HepG2 (cell line): ENCODE measurements around the gene PLXNA3. TPM values are rescaled to one million over a fixed set of nuclear protein-coding genes. Genes with fewer than 3 reads are reported as not detected.

Experiments
- ARID5B ChIP-seq: IDR thresholded peaks from 2 replicates; pipeline ENCODE4 v1.4.0; 2020; ENCODE audit warnings: mild to moderate bottlenecking, missing genetic modification reagents
- CBFB ChIP-seq: sonication (generic); formaldehyde crosslinking; IDR thresholded peaks from 2 replicates; pipeline ENCODE4 v1.4.0; 2020; ENCODE audit warnings: missing genetic modification reagents
- FOSL1 ChIP-seq: sonication (generic); formaldehyde crosslinking; IDR thresholded peaks from 2 replicates; pipeline ENCODE4 v1.9.0; 2021; ENCODE audit warnings: missing genetic modification reagents, borderline replicate concordance
- IRF2 ChIP-seq: IDR thresholded peaks from 2 replicates; pipeline ENCODE4 v1.6.1; 2018; ENCODE audit warnings: missing genetic modification reagents, missing compliant biosample characterization
- ISL2 ChIP-seq: sonication (generic); formaldehyde crosslinking; IDR thresholded peaks from 2 replicates; pipeline ENCODE4 v1.5.0; 2020; ENCODE audit warnings: missing genetic modification reagents
- PATZ1 ChIP-seq: sonication (generic); formaldehyde crosslinking; IDR thresholded peaks from 2 replicates; pipeline ENCODE4 v1.4.0; 2020; ENCODE audit warnings: missing genetic modification reagents
- POGK ChIP-seq: sonication (generic); formaldehyde crosslinking; conservative IDR thresholded peaks from 2 replicates; pipeline ENCODE4 v1.8.0; 2022; ENCODE audit warnings: mild to moderate bottlenecking, moderate library complexity, missing genetic modification reagents
- POLR2A ChIP-seq, 2 experiments: IDR thresholded peaks; 2 replicates each; pipeline ENCODE4 v1.6.1; 2011; ENCODE audit warnings: low read depth in 2 of 2, low read length in 2 of 2, mild to moderate bottlenecking in 1 of 2, moderate library complexity in 1 of 2; ENCODE audit not compliant: insufficient read depth in 1 of 2
- POLR2G ChIP-seq: fragments of 200-400 bp; formaldehyde crosslinking; IDR thresholded peaks from 2 replicates; pipeline ENCODE4 v1.6.1; 2018; ENCODE audit warnings: mild to moderate bottlenecking, low read depth, low read length, moderate library complexity
- REXO4 ChIP-seq: sonication (generic); formaldehyde crosslinking; IDR thresholded peaks from 2 replicates; pipeline ENCODE4 v1.8.0; 2022; ENCODE audit warnings: missing genetic modification reagents, mild to moderate bottlenecking, borderline replicate concordance
- SOX13 ChIP-seq, 3 experiments: fragments of 450-650 bp in 1 of 3; sonication (generic) in 1 of 3; formaldehyde crosslinking in 1 of 3; IDR thresholded peaks in 2 of 3; conservative IDR thresholded peaks in 1 of 3; 2 replicates each; pipeline versions ENCODE4 v1.5.0 to v1.6.1; 2016 to 2020; ENCODE audit warnings: antibody characterized with exemption in 1 of 3, mild to moderate bottlenecking in 1 of 3, missing compliant biosample characterization in 1 of 3, missing genetic modification reagents in 1 of 3, moderate library complexity in 1 of 3
- SP5 ChIP-seq: IDR thresholded peaks from 2 replicates; pipeline ENCODE4 v1.6.1; 2016; ENCODE audit warnings: low read depth, borderline replicate concordance
- UBTF ChIP-seq: sonication (generic); formaldehyde crosslinking; IDR thresholded peaks from 2 replicates; pipeline ENCODE4 v1.4.0; 2020; ENCODE audit warnings: mild to moderate bottlenecking, missing genetic modification reagents
- ZNF18 ChIP-seq: sonication (generic); formaldehyde crosslinking; IDR thresholded peaks from 2 replicates; pipeline ENCODE4 v1.8.0; 2022; ENCODE audit warnings: mild to moderate bottlenecking, missing genetic modification reagents; ENCODE audit not compliant: insufficient replicate concordance
- ZNF501 ChIP-seq: sonication (generic); formaldehyde crosslinking; IDR thresholded peaks from 2 replicates; pipeline ENCODE4 v1.5.1; 2020; ENCODE audit warnings: mild to moderate bottlenecking, moderate library complexity, missing genetic modification reagents
- ZNF674 ChIP-seq: sonication (generic); formaldehyde crosslinking; IDR thresholded peaks from 2 replicates; pipeline ENCODE4 v1.5.0; 2020; ENCODE audit warnings: low read depth, mild to moderate bottlenecking, missing genetic modification reagents
- polyA plus RNA-seq, 8 experiments: library from polyadenylated mRNA; depleted of rRNA in 3 of 8; stranded (reverse) in 7 of 8; unstranded in 1 of 8; fragments of >200 nt; fragmentation: Illumina TruSeq in 4 of 8; extraction: Trizol in 4 of 8; gene quantifications; 2 replicates each; pipeline versions ENCODE4 v1.2.1 to v1.2.3, GENCODE V29; 2011 to 2016; ENCODE audit warnings: low read depth in 4 of 8, missing spikeins in 1 of 8, mixed read lengths in 1 of 8; ENCODE audit not compliant: insufficient read depth in 1 of 8
- total RNA-seq, 5 experiments: library from RNA; depleted of rRNA; stranded (reverse); fragments of >200 nt; fragmentation: Illumina TruSeq; extraction: Trizol; gene quantifications; 2 replicates each; pipeline ENCODE4 v1.2.3, GENCODE V29; 2016; ENCODE audit warnings: low read depth in 1 of 5

PLXNA3 gene
- total and polyA plus RNA-seq, 2 of the 13 experiments (the other 11 are each of a cell fraction or from before 2014, with no cell fraction given) = 5.8 to 20.6 TPM

GRCh38 chrX:154409222-154409871, 48.7 kb upstream of the PLXNA3 start, which contains the start of gene DNASE1L1 (continued):
- 0 out of 2 replicates have a peak, but pooled peaks have one; percentile 8 for TF ChIP-seq ARID5B (CRISPR knock-in tag)
- TF ChIP-seq REXO4 (CRISPR knock-in tag) = no peak
- TF ChIP-seq FOSL1 (CRISPR knock-in tag) = peak; percentile 57; the same call in 1 of the 2 replicates
- no peak for TF ChIP-seq POGK (CRISPR knock-in tag)
- TF ChIP-seq ZNF18 = peak; percentile 32
- TF ChIP-seq POLR2G = peak; percentile 39; the same call in 1 of the 2 replicates
- peak; percentile 42; the same call in 1 of the 2 replicates for TF ChIP-seq IRF2 (CRISPR knock-in tag)
- TF ChIP-seq ZNF501 (CRISPR knock-in tag) = 0 out of 2 replicates have a peak, but pooled peaks have one; percentile 55
- no peak for TF ChIP-seq SOX13 (IDR thresholded peaks at IDR 0.05)
- 0 out of 4 replicates have a peak, but pooled peaks of 1 of the 2 experiments have one; percentile 11 for TF ChIP-seq SOX13 (CRISPR knock-in tag; conservative IDR thresholded peaks at IDR 0.05 in 1 of 2, IDR thresholded peaks at IDR 0.05 in 1 of 2)
- peak in 1 of 2 experiments; percentile 58; a peak in 2 of 4 replicates for TF ChIP-seq POLR2A (IDR thresholded peaks at IDR 0.05; ENCODE audit: insufficient read depth in 1 of 2, low read depth in 2 of 2, low read length in 2 of 2)
- TF ChIP-seq CBFB (CRISPR knock-in tag) = no peak
- TF ChIP-seq PATZ1 (CRISPR knock-in tag) = peak; percentile 34; the same call in 1 of the 2 replicates
- no peak for TF ChIP-seq ZNF674 (CRISPR knock-in tag)
- no peak for TF ChIP-seq UBTF (CRISPR knock-in tag)
- peak; percentile 76; the same call in 1 of the 2 replicates for TF ChIP-seq SP5 (CRISPR knock-in tag)
- TF ChIP-seq ISL2 = no peak
